Upper lobe of left lung (tissue), 4 donors: ENCODE measurements around the gene CARS2.
A peak's percentile ranks its signal among the peaks of the same experiment; 100 is the strongest.

Experiments used
- CTCF ChIP-seq, 6 experiments: fragments of 450-650 bp in 4 of 6; fragments of 200-600 bp in 2 of 6; sonication (generic) in 2 of 6; IDR thresholded peaks; one replicate each; pipeline ENCODE4 v1.5.1; 2016 to 2019; ENCODE audit warnings: antibody characterized with exemption in 6 of 6
- POLR2AphosphoS5 ChIP-seq, 2 donors: sonication (generic); formaldehyde crosslinking; IDR thresholded peaks; one replicate each; pipeline ENCODE4 v1.5.1; 2017; ENCODE audit warnings: antibody characterized with exemption in 2 of 2

GRCh38 chr13:110715395-110716246 is 9.7 kb upstream of the CARS2 start:
- TF ChIP-seq CTCF (IDR thresholded peaks at IDR 0.05) (peak in 4 of 6 experiments; percentile 2 to 43 (median 21)), POLR2AphosphoS5 (IDR thresholded peaks at IDR 0.05) (peak; percentile 44 to 54)
